ENCODE results near the gene WDR36.

WDR36 gene

DNA sequence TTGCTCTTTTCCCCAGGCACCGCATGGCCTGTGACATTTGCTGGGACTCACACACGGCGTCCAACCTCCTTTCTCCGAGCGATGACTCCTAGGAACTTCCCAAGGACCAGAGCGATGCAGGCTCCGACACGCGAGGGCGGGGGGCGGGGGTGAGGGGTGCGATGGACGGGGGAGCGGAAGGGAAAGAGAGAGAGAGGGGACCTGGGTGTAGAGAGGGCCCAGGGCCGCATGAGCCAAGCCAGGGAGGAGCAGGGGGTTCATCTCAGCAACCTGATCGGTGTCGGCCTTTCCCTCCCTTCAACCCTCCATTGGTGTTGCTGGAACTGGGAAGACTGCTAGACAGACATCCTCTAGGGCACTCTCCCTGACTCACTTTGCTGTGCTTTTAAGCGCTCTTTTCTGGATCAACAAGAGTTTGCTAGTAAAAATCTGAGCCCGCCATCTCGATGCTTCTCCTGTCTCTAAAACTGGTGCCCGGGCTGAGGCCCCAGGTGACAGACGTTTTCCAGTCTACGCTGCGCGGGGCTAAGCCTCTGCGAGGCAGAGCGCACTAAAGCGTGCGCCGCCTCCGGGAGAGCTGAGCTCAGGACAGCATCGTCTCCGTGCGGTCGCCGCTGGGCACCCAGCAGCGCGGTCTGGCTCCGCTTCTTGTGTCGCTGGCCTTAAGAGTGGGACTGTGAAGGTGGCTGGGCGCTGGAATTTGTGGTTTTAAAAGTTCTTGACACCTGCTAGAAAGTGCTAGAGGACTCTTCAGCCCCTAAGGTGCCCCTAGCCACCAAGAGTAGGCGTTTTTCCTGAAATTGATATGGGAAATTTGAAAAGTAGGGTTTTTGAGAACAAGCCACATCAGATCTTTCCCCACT lies 21.6 kb upstream of the WDR36 start:
- no peak overlapping the region for H3K27ac ChIP-seq (ENCODE audit: low read depth in 2 of 2, low read length in 2 of 2)
- H3K9me3 ChIP-seq (ENCODE audit: control insufficient read depth in 2 of 2, low read length in 2 of 2): no peaks in the 10 kb centered on the region
- peaks cover 14 to 46% of the 10 kb centered on the region in 2 donors for H3K27me3 ChIP-seq (ENCODE audit: control insufficient read depth in 2 of 2, insufficient read depth in 2 of 2, low read length in 2 of 2)
- no peak overlapping the region for H3K9ac ChIP-seq (ENCODE audit: low read depth in 1 of 2, low read length in 2 of 2)
- no peaks in the 10 kb centered on the region for H3K36me3 ChIP-seq (ENCODE audit: control insufficient read depth in 2 of 2, insufficient read depth in 2 of 2, low read length in 2 of 2)
- no peaks in the 10 kb centered on the region for H3K4me1 ChIP-seq (ENCODE audit: control insufficient read depth in 2 of 2, insufficient read depth in 2 of 2, low read length in 2 of 2)
- H3K4me3 ChIP-seq (ENCODE audit: low read length in 2 of 2): peak overlapping the region in 1 of 2 donors; percentile 13

DNA sequence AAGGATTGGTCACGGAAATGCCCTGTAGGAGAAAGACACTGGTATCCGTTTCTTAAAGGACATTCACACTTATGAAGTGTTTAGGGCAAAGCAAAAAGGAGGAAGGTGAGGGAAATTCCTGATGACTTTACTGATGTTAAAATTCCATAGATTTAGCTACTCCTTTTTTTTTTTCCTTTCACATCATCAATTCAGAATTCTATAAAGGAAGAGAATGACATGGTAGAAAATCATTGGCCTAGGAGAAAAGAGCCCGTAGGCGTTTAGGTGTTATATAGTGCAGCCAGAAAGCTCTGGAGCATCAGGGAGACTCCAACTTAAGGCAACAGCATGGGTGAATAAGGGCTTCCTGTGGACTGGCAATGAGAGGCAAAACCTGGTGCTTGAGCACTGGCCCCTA lies 20.7 kb upstream of the WDR36 start, which contains the start of gene TSLP:
TSLP (plus strand) TSS at position 301 of the 400 bp plus-strand sequence. CDS start 178 bp downstream, outside the sequence.
- H3K9me3 ChIP-seq (ENCODE audit: control insufficient read depth in 2 of 2, low read length in 2 of 2): no peaks in the 10 kb centered on the region
- peak within 1 kb of the TSS in 1 of 2 donors; percentile 13 for H3K4me3 ChIP-seq (ENCODE audit: low read length in 2 of 2)
- H3K36me3 ChIP-seq (ENCODE audit: control insufficient read depth in 2 of 2, insufficient read depth in 2 of 2, low read length in 2 of 2): no peaks in the 10 kb centered on the region
- no peak within 1 kb of the TSS for H3K9ac ChIP-seq (ENCODE audit: low read depth in 1 of 2, low read length in 2 of 2)
- H3K27ac ChIP-seq (ENCODE audit: low read depth in 2 of 2, low read length in 2 of 2): no peak within 1 kb of the TSS
- no peaks in the 10 kb centered on the region for H3K4me1 ChIP-seq (ENCODE audit: control insufficient read depth in 2 of 2, insufficient read depth in 2 of 2, low read length in 2 of 2)
- peaks cover 14 to 48% of the 10 kb centered on the region in 2 donors for H3K27me3 ChIP-seq (ENCODE audit: control insufficient read depth in 2 of 2, insufficient read depth in 2 of 2, low read length in 2 of 2)

DNA sequence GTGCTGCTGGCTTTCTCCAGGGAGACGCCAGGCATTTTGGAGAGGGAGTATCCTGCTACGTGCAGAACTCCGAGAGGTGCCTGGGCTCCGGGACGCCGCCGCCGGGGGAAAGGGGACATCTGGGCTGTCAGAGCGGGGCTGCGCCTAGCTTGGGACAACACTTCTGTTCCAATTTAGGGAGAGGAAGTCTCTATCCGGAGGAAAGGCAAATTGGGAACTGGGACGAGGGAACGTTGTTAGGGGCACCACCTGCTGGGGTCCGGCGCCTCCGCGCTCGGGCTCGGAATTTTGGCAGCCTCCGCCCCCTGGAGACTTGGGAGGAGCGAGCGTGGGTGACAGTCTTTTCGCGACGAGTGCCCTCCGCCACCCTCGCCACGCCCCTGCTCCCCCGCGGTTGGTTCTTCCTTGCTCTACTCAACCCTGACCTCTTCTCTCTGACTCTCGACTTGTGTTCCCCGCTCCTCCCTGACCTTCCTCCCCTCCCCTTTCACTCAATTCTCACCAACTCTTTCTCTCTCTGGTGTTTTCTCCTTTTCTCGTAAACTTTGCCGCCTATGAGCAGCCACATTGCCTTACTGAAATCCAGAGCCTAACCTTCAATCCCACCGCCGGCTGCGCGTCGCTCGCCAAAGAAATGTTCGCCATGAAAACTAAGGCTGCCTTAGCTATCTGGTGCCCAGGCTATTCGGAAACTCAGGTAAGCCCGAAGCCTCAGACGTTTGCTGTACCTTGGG lies 19.0 kb upstream of the WDR36 start:
- peak overlapping the region in 1 of 2 donors; percentile 41 for H3K9ac ChIP-seq (ENCODE audit: low read depth in 1 of 2, low read length in 2 of 2)
- H3K4me1 ChIP-seq (ENCODE audit: control insufficient read depth in 2 of 2, insufficient read depth in 2 of 2, low read length in 2 of 2): no peaks in the 10 kb centered on the region
- H3K27ac ChIP-seq (ENCODE audit: low read depth in 2 of 2, low read length in 2 of 2): no peak overlapping the region
- H3K27me3 ChIP-seq (ENCODE audit: control insufficient read depth in 2 of 2, insufficient read depth in 2 of 2, low read length in 2 of 2): peaks cover 14 to 44% of the 10 kb centered on the region in 2 donors
- H3K36me3 ChIP-seq (ENCODE audit: control insufficient read depth in 2 of 2, insufficient read depth in 2 of 2, low read length in 2 of 2): no peaks in the 10 kb centered on the region
- H3K9me3 ChIP-seq (ENCODE audit: control insufficient read depth in 2 of 2, low read length in 2 of 2): no peaks in the 10 kb centered on the region
- H3K4me3 ChIP-seq (ENCODE audit: low read length in 2 of 2): peak overlapping the region; percentile 63 to 65

- Histone ChIP-seq H3K27ac (ENCODE audit: low read depth in 2 of 2, low read length in 2 of 2) (no peak overlapping the region), H3K27me3 (ENCODE audit: control insufficient read depth in 2 of 2, insufficient read depth in 2 of 2, low read length in 2 of 2) (peaks cover 9 to 33% of the 10 kb centered on the region in 2 donors), H3K9ac (ENCODE audit: low read depth in 1 of 2, low read length in 2 of 2) (no peak overlapping the region), H3K9me3 (ENCODE audit: control insufficient read depth in 2 of 2, low read length in 2 of 2) (no peaks in the 10 kb centered on the region), H3K4me1 (ENCODE audit: control insufficient read depth in 2 of 2, insufficient read depth in 2 of 2, low read length in 2 of 2) (no peaks in the 10 kb centered on the region), H3K36me3 (ENCODE audit: control insufficient read depth in 2 of 2, insufficient read depth in 2 of 2, low read length in 2 of 2) (no peaks in the 10 kb centered on the region), H3K4me3 (ENCODE audit: low read length in 2 of 2) (peak overlapping the region in 1 of 2 donors; percentile 65)
Observed at GRCh38 chr5:111074244-111074643, 17.9 kb upstream of the WDR36 start.

DNA sequence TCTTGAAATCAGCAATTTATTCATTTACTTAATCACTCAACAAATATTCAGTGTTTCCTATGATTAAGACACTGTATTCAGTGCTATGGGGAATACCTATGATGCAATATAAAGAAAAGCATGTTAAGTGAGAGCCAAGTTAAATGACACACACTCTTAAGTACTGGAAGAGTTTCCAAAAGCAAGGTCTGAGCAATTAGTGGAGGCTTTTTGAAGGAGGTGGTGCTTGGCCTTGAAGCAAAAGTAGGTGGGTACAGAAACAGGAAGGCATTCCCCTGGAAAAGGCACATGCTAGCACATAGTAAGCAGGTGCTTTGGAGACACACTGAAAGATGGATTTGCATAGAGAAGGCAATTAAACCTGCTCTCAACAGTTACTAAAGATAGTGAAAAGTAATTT lies 16.6 kb upstream of the WDR36 start:
- Histone ChIP-seq H3K9ac (ENCODE audit: low read depth in 1 of 2, low read length in 2 of 2) (no peak overlapping the region), H3K36me3 (ENCODE audit: control insufficient read depth in 2 of 2, insufficient read depth in 2 of 2, low read length in 2 of 2) (no peaks in the 10 kb centered on the region), H3K27ac (ENCODE audit: low read depth in 2 of 2, low read length in 2 of 2) (no peak overlapping the region), H3K27me3 (ENCODE audit: control insufficient read depth in 2 of 2, insufficient read depth in 2 of 2, low read length in 2 of 2) (peaks cover 2 to 25% of the 10 kb centered on the region in 2 donors), H3K4me1 (ENCODE audit: control insufficient read depth in 2 of 2, insufficient read depth in 2 of 2, low read length in 2 of 2) (no peaks in the 10 kb centered on the region), H3K4me3 (ENCODE audit: low read length in 2 of 2) (no peak overlapping the region), H3K9me3 (ENCODE audit: control insufficient read depth in 2 of 2, low read length in 2 of 2) (no peaks in the 10 kb centered on the region)

GRCh38 chr5:111076091-111076490 lies 16.1 kb upstream of the WDR36 start:
- Histone ChIP-seq H3K9me3 (ENCODE audit: control insufficient read depth in 2 of 2, low read length in 2 of 2) (no peaks in the 10 kb centered on the region), H3K4me1 (ENCODE audit: control insufficient read depth in 2 of 2, insufficient read depth in 2 of 2, low read length in 2 of 2) (no peaks in the 10 kb centered on the region), H3K36me3 (ENCODE audit: control insufficient read depth in 2 of 2, insufficient read depth in 2 of 2, low read length in 2 of 2) (no peaks in the 10 kb centered on the region), H3K4me3 (ENCODE audit: low read length in 2 of 2) (no peak overlapping the region), H3K27ac (ENCODE audit: low read depth in 2 of 2, low read length in 2 of 2) (no peak overlapping the region), H3K9ac (ENCODE audit: low read depth in 1 of 2, low read length in 2 of 2) (no peak overlapping the region), H3K27me3 (ENCODE audit: control insufficient read depth in 2 of 2, insufficient read depth in 2 of 2, low read length in 2 of 2) (peaks cover 2 to 20% of the 10 kb centered on the region in 2 donors)

DNA sequence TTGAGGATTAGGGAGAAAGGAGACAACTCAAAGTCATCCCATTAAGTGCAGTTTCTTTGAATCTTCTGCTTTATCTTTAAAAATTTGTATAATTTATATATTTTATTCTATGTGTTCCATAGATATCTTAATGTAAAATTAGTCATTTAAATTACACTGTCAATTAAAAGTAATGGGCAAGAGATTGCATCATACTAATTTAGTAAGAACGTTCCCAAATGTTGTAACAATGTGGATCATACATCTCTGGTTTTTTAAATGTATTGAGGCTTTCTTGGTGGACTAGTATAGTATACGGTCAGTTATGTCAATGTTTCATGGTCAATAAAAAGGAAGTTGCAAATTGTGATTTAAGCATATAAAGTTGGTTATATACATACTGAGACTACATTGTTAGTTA lies 14.5 kb upstream of the WDR36 start:
- H3K9ac ChIP-seq (ENCODE audit: low read depth in 1 of 2, low read length in 2 of 2): no peak overlapping the region
- H3K9me3 ChIP-seq (ENCODE audit: control insufficient read depth in 2 of 2, low read length in 2 of 2): no peaks in the 10 kb centered on the region
- H3K27ac ChIP-seq (ENCODE audit: low read depth in 2 of 2, low read length in 2 of 2): no peak overlapping the region
- H3K4me3 ChIP-seq (ENCODE audit: low read length in 2 of 2): no peak overlapping the region
- H3K27me3 ChIP-seq (ENCODE audit: control insufficient read depth in 2 of 2, insufficient read depth in 2 of 2, low read length in 2 of 2): peaks cover 2 to 13% of the 10 kb centered on the region in 2 donors
- no peaks in the 10 kb centered on the region for H3K4me1 ChIP-seq (ENCODE audit: control insufficient read depth in 2 of 2, insufficient read depth in 2 of 2, low read length in 2 of 2)
- no peaks in the 10 kb centered on the region for H3K36me3 ChIP-seq (ENCODE audit: control insufficient read depth in 2 of 2, insufficient read depth in 2 of 2, low read length in 2 of 2)

GRCh38 chr5:111079846-111080245 lies 12.3 kb upstream of the WDR36 start:
- Histone ChIP-seq H3K27ac (ENCODE audit: low read depth in 2 of 2, low read length in 2 of 2) (no peak overlapping the region), H3K9me3 (ENCODE audit: control insufficient read depth in 2 of 2, low read length in 2 of 2) (no peaks in the 10 kb centered on the region), H3K4me1 (ENCODE audit: control insufficient read depth in 2 of 2, insufficient read depth in 2 of 2, low read length in 2 of 2) (no peaks in the 10 kb centered on the region), H3K36me3 (ENCODE audit: control insufficient read depth in 2 of 2, insufficient read depth in 2 of 2, low read length in 2 of 2) (no peaks in the 10 kb centered on the region), H3K9ac (ENCODE audit: low read depth in 1 of 2, low read length in 2 of 2) (no peak overlapping the region), H3K27me3 (ENCODE audit: control insufficient read depth in 2 of 2, insufficient read depth in 2 of 2, low read length in 2 of 2) (peaks cover 3 to 5% of the 10 kb centered on the region in 2 donors), H3K4me3 (ENCODE audit: low read length in 2 of 2) (no peak overlapping the region)

DNA sequence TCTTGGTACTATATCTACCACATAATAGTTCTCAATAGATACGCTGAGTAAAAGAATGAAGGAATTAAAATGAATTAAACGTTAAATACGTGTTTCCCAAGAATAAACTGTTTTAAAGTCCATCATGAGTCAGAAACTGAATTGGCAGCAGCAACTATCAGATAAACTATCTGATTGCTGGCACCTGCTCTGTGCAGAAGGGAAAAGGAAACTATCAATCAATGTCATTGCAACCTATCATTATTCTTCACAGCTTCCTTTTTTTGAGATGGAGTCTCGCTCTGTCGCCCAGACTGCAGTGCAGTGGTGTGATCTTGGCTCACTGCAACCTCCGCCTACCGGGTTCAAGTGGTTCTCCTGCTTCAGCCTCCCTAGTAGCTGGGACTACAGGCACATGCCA lies 8.8 kb upstream of the WDR36 start:
- H3K9ac ChIP-seq (ENCODE audit: low read depth in 1 of 2, low read length in 2 of 2): no peak overlapping the region
- H3K4me1 ChIP-seq (ENCODE audit: control insufficient read depth in 2 of 2, insufficient read depth in 2 of 2, low read length in 2 of 2): no peaks in the 10 kb centered on the region
- no peaks in the 10 kb centered on the region for H3K9me3 ChIP-seq (ENCODE audit: control insufficient read depth in 2 of 2, low read length in 2 of 2)
- no peak overlapping the region for H3K27ac ChIP-seq (ENCODE audit: low read depth in 2 of 2, low read length in 2 of 2)
- no peaks in the 10 kb centered on the region for H3K36me3 ChIP-seq (ENCODE audit: control insufficient read depth in 2 of 2, insufficient read depth in 2 of 2, low read length in 2 of 2)
- peaks cover 0 to 5% of the 10 kb centered on the region in 2 donors for H3K27me3 ChIP-seq (ENCODE audit: control insufficient read depth in 2 of 2, insufficient read depth in 2 of 2, low read length in 2 of 2)
- no peak overlapping the region for H3K4me3 ChIP-seq (ENCODE audit: low read length in 2 of 2)

DNA sequence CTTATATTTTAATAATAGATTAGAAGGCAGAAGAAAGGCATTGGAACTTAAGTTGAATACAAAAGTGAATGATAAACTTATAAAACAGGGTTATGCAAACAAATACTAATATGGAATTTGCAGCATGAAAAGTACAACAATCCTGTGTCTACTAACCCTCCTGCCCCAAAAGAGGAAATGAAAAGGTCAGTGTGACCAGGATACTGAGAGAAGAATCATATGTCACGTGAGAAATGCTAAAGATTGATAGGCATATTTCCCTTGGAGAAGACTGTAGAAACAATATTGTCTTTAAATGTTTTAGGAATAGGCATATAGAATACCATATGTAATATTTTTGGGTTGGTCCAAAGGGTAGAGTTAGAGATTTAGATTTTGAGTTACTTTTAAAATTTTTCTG lies 3.8 kb downstream of the WDR36 start:
- Histone ChIP-seq H3K27ac (ENCODE audit: low read depth in 2 of 2, low read length in 2 of 2) (no peak overlapping the region), H3K27me3 (ENCODE audit: control insufficient read depth in 2 of 2, insufficient read depth in 2 of 2, low read length in 2 of 2) (no peaks in the 10 kb centered on the region), H3K36me3 (ENCODE audit: control insufficient read depth in 2 of 2, insufficient read depth in 2 of 2, low read length in 2 of 2) (peaks cover 15 to 23% of the 10 kb centered on the region in 2 donors), H3K9me3 (ENCODE audit: control insufficient read depth in 2 of 2, low read length in 2 of 2) (no peaks in the 10 kb centered on the region), H3K4me3 (ENCODE audit: low read length in 2 of 2) (no peak overlapping the region), H3K9ac (ENCODE audit: low read depth in 1 of 2, low read length in 2 of 2) (no peak overlapping the region), H3K4me1 (ENCODE audit: control insufficient read depth in 2 of 2, insufficient read depth in 2 of 2, low read length in 2 of 2) (peaks cover 14 to 16% of the 10 kb centered on the region in 2 donors)

All from mucosa of rectum (tissue), 2 donors.